HG03354 (cell line): ENCODE measurements around the gene ATP9B.

Source experiments
- ATAC-seq: cut with Tn5 transposase; IDR thresholded peaks from one replicate; pipeline ENCODE4 v1.9.1; 2021; ENCODE audit warnings: mild to moderate bottlenecking; ENCODE audit not compliant: unreplicated experiment, poor library complexity, severe bottlenecking

The ATP9B gene

GRCh38 chr18:79068937-79069716 lies at the start of gene ATP9B:
ATP9B (plus strand) TSS chr18:79069394; CDS start chr18:79069411, 17 bp downstream.
- peak; percentile 85 for ATAC-seq

- ATAC-seq = no peak
Observed at GRCh38 chr18:79019881-79020280, 49.3 kb upstream of the ATP9B start.

- ATAC-seq = no peak
Observed at GRCh38 chr18:79022603-79023002, 46.6 kb upstream of the ATP9B start.

GRCh38 chr18:79026491-79026890 lies 42.7 kb upstream of the ATP9B start:
- ATAC-seq = no peak

GRCh38 chr18:79030680-79031079 lies 38.5 kb upstream of the ATP9B start:
- no peak for ATAC-seq

GRCh38 chr18:79042276-79042675 lies 26.9 kb upstream of the ATP9B start:
- ATAC-seq = no peak

GRCh38 chr18:79043288-79043687 lies 25.9 kb upstream of the ATP9B start:
- no peak for ATAC-seq

- ATAC-seq = no peak
Observed at GRCh38 chr18:79046522-79046921, 22.7 kb upstream of the ATP9B start.

- ATAC-seq = no peak
Observed at GRCh38 chr18:79047556-79048244, 21.5 kb upstream of the ATP9B start.

- ATAC-seq = no peak
Observed at GRCh38 chr18:79048245-79048632, 21.0 kb upstream of the ATP9B start.

GRCh38 chr18:79049506-79049905 lies 19.7 kb upstream of the ATP9B start:
- ATAC-seq = no peak

- ATAC-seq = no peak
Observed at GRCh38 chr18:79050005-79050404, 19.2 kb upstream of the ATP9B start.

GRCh38 chr18:79056827-79057367 lies 12.3 kb upstream of the ATP9B start:
- no peak for ATAC-seq

- peak; percentile 47 for ATAC-seq
Observed at GRCh38 chr18:79058007-79058406, 11.2 kb upstream of the ATP9B start.

- ATAC-seq = no peak
Observed at GRCh38 chr18:79062806-79063205, 6.4 kb upstream of the ATP9B start.

- ATAC-seq = no peak
Observed at GRCh38 chr18:79064228-79064627, 5.0 kb upstream of the ATP9B start.

- ATAC-seq = no peak
Observed at GRCh38 chr18:79065802-79066201, 3.4 kb upstream of the ATP9B start.

GRCh38 chr18:79067611-79068010 lies 1.6 kb upstream of the ATP9B start:
- no peak for ATAC-seq

GRCh38 chr18:79068341-79068936 lies 755 bp upstream of the ATP9B start:
- peak; percentile 41 for ATAC-seq

GRCh38 chr18:79069717-79070151 lies 540 bp downstream of the ATP9B start:
- ATAC-seq = peak; percentile 30

- no peak for ATAC-seq
Observed at GRCh38 chr18:79070486-79070885, 1.3 kb downstream of the ATP9B start.
